ENCODE data around the gene NAA40. TPM values are rescaled to one million over a fixed set of nuclear protein-coding genes. Genes with fewer than 3 reads are reported as not detected.
A peak's percentile ranks its signal among the peaks of the same experiment; 100 is the strongest.

NAA40 gene
- total RNA-seq, 3 donors from 2014 or later: 5.9 to 27.4 (median 19.7) TPM

- Histone ChIP-seq H3K4me1 (no peaks in the 10 kb centered on the region), H3K27ac (no peak overlapping the region), H3K4me3 (no peak overlapping the region), H3K36me3 (peaks cover 12% of the 10 kb centered on the region), H3K9me3 (no peaks in the 10 kb centered on the region), H3K27me3 (no peaks in the 10 kb centered on the region)
- intact Hi-C loops (cut with DNase I; ENCODE audit: low total_unique reads): no loop called here
- TF ChIP-seq POLR2AphosphoS5 (IDR thresholded peaks at IDR 0.05) (no peak), POLR2A (IDR thresholded peaks at IDR 0.05) (no peak)
- TF ChIP-seq, protein P1, sequence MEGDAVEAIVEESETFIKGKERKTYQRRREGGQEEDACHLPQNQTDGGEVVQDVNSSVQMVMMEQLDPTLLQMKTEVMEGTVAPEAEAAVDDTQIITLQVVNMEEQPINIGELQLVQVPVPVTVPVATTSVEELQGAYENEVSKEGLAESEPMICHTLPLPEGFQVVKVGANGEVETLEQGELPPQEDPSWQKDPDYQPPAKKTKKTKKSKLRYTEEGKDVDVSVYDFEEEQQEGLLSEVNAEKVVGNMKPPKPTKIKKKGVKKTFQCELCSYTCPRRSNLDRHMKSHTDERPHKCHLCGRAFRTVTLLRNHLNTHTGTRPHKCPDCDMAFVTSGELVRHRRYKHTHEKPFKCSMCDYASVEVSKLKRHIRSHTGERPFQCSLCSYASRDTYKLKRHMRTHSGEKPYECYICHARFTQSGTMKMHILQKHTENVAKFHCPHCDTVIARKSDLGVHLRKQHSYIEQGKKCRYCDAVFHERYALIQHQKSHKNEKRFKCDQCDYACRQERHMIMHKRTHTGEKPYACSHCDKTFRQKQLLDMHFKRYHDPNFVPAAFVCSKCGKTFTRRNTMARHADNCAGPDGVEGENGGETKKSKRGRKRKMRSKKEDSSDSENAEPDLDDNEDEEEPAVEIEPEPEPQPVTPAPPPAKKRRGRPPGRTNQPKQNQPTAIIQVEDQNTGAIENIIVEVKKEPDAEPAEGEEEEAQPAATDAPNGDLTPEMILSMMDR (IDR thresholded peaks at IDR 0.05): no peak
- DNase-seq (ENCODE audit: low spot score in 2 of 2): no peak
Measured at GRCh38 chr11:63908631-63909401, 30.0 kb upstream of the NAA40 start.

DNA sequence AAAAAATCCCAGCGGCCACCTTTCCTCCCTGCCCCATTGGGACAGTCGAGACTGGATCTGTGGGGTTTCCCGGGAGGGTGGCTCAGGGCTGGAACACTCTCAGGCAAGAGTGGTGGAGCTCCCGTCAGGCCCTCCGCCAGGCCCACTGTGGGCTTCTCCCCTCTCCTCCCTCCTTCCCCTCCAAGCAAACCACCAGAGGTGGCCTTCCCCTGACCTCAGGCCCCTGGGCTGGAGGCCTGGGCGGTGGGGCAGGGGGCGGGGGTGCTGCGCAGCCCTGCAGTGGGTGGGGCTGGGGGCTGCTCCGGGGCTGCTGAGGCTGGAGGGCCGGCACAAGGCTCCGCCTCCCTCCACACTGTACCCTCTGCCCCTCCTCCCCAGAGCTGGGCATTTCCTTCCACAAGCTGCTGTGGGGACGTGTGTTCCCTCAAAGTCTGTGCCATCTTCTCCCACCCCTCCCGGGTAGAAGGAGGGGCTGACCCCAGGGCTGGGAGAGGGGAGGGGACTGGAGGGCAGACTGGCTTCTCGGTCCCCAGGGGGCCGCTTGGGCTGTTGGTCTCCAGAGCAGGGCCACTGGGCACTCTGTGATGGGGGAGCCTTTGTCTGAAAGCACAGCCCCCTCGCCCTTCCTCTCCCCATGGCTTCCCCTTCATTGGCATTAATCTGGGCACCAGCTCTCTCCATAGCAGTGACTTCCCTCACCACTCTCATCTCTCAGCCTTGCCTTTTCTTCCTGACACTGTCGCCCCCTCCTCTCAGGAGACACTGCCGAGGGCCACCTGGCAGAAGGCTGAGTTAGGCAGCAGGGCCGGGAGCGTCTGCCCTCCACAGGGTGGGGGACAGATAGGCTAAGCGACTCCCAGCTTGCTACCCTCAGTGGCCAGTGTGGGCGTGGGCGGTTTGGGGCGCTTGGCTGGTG, 29.0 kb upstream of the NAA40 start:
- no peaks in the 10 kb centered on the region for H3K27me3 ChIP-seq
- TF ChIP-seq, protein P1 (IDR thresholded peaks at IDR 0.05): no peak
- no peak for TF ChIP-seq POLR2AphosphoS5 (IDR thresholded peaks at IDR 0.05)
- no peak for TF ChIP-seq POLR2A (IDR thresholded peaks at IDR 0.05)
- DNase-seq (ENCODE audit: low spot score in 2 of 2): no peak
- H3K9me3 ChIP-seq: no peaks in the 10 kb centered on the region
- H3K36me3 ChIP-seq: peaks cover 4% of the 10 kb centered on the region
- H3K4me1 ChIP-seq: no peaks in the 10 kb centered on the region
- peak overlapping the region in 1 of 2 donors; percentile 7 for H3K27ac ChIP-seq
- intact Hi-C loops (cut with DNase I; ENCODE audit: low total_unique reads): no loop called here
- no peak overlapping the region for H3K4me3 ChIP-seq

GRCh38 chr11:63910675-63911074, 28.1 kb upstream of the NAA40 start:
- intact Hi-C loops (cut with DNase I; ENCODE audit: low total_unique reads): no loop called here
- H3K27me3 ChIP-seq: no peaks in the 10 kb centered on the region
- H3K4me1 ChIP-seq: no peaks in the 10 kb centered on the region
- no peak overlapping the region for H3K4me3 ChIP-seq
- TF ChIP-seq POLR2AphosphoS5 (IDR thresholded peaks at IDR 0.05) (no peak), POLR2A (IDR thresholded peaks at IDR 0.05) (no peak)
- TF ChIP-seq, protein P1 (IDR thresholded peaks at IDR 0.05): no peak
- peaks cover under 1% of the 10 kb centered on the region for H3K36me3 ChIP-seq
- DNase-seq (ENCODE audit: low spot score in 2 of 2): no peak
- peak overlapping the region in 1 of 2 donors; percentile 32 for H3K27ac ChIP-seq
- no peaks in the 10 kb centered on the region for H3K9me3 ChIP-seq

GRCh38 chr11:63911440-63911839, 27.4 kb upstream of the NAA40 start:
- peaks cover 0 to 7% of the 10 kb centered on the region in 2 donors for H3K4me1 ChIP-seq
- intact Hi-C loops (cut with DNase I; ENCODE audit: low total_unique reads): no loop called here
- TF ChIP-seq POLR2A (IDR thresholded peaks at IDR 0.05): no peak
- TF ChIP-seq, protein P1 (IDR thresholded peaks at IDR 0.05): no peak
- no peak for TF ChIP-seq POLR2AphosphoS5 (IDR thresholded peaks at IDR 0.05)
- no peaks in the 10 kb centered on the region for H3K9me3 ChIP-seq
- no peak overlapping the region for H3K27ac ChIP-seq
- no peaks in the 10 kb centered on the region for H3K27me3 ChIP-seq
- no peak overlapping the region for H3K4me3 ChIP-seq
- DNase-seq (ENCODE audit: low spot score in 2 of 2): no peak
- no peaks in the 10 kb centered on the region for H3K36me3 ChIP-seq

GRCh38 chr11:63911876-63912275, 26.9 kb upstream of the NAA40 start:
- H3K4me3 ChIP-seq: no peak overlapping the region
- H3K36me3 ChIP-seq: no peaks in the 10 kb centered on the region
- TF ChIP-seq POLR2A (IDR thresholded peaks at IDR 0.05) (no peak), POLR2AphosphoS5 (IDR thresholded peaks at IDR 0.05) (no peak)
- TF ChIP-seq, protein P1 (IDR thresholded peaks at IDR 0.05): no peak
- H3K27me3 ChIP-seq: no peaks in the 10 kb centered on the region
- intact Hi-C loops (cut with DNase I; ENCODE audit: low total_unique reads): no loop called here
- peaks cover 0 to 9% of the 10 kb centered on the region in 2 donors for H3K4me1 ChIP-seq
- DNase-seq (ENCODE audit: low spot score in 2 of 2): no peak
- no peak overlapping the region for H3K27ac ChIP-seq
- H3K9me3 ChIP-seq: no peaks in the 10 kb centered on the region
